ENCODE data around the gene PIM3.

The PIM3 gene

DNA sequence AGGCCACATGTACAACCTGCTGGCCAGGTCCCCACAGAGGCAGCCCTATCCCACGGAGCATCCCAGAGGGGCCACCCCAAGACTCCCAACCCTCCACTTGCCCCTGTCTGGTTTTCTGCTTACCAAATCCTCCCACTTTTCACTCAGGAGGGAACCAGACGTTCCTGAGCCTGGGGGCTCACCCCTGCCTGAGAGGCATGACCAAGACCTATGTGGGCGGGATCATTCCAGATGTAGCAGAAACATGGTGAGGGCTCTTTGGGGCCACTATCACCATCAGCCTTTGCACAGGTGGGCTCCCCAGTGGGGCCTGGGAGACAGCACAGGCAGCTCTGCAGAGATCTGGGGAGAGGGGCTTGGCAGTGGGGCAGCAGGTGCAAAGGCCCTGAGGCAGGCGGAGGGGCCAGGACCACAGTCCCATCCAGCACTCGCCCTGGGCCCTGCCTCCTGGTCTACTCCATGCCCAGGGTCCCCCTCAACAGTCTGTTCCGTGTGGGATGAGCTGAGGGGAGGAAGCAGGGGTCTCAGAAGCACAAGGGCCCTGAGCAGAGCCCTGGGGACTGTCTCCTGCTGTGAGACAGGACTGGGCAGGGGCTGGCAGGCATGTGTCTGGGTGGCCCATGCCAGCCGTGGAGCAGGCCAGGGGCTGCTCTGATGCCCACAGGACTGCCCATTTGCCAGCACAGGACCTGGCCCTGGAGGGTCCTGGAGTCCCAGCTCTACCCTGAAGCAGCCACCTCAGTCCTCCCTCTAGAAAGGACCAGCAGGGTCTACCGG is 9.4 kb downstream of the PIM3 start:
- CTCF ChIA-PET: interaction anchor here (1.0 to 1.5 kb wide), 2 partner anchors 24 to 37 kb away, joined by 3 to 4 read pairs; no protein-coding TSS in a partner anchor

DNA sequence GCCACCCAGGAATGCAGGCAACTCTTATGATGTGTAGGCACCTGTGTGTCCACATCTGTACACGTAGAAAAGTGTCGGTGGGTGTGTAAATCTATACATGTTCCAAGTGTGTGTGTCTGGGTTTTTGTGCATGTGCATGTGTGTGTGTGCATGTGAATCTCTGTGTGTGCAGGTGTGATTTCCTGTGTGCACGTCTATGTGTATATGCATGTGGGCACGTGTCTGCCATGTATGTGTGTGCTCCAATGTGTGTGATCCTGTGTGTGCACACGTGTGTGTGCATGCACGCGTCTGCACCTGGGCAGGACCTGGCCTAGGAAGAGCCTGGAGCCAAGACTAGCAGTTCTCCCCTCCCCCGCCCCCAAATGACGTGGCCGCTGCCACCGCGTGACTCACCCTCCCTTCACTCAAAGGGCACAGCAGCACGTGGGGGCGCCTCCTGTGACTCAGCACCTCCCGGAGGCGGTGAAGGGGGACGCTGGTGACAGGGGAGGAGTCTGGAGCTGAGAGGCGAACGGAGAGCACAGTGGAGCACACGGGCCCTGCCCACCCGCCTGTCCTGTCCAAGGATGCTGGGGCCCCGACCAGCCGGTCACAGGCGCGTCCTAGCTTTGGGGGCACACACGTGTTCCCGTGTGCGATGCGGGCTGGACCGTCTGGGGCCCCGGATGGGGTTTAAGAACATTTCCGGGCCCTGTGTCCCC is 10.1 kb downstream of the PIM3 start:
- TF ChIP-seq, protein P1, sequence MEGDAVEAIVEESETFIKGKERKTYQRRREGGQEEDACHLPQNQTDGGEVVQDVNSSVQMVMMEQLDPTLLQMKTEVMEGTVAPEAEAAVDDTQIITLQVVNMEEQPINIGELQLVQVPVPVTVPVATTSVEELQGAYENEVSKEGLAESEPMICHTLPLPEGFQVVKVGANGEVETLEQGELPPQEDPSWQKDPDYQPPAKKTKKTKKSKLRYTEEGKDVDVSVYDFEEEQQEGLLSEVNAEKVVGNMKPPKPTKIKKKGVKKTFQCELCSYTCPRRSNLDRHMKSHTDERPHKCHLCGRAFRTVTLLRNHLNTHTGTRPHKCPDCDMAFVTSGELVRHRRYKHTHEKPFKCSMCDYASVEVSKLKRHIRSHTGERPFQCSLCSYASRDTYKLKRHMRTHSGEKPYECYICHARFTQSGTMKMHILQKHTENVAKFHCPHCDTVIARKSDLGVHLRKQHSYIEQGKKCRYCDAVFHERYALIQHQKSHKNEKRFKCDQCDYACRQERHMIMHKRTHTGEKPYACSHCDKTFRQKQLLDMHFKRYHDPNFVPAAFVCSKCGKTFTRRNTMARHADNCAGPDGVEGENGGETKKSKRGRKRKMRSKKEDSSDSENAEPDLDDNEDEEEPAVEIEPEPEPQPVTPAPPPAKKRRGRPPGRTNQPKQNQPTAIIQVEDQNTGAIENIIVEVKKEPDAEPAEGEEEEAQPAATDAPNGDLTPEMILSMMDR (IDR thresholded peaks at IDR 0.05; ENCODE audit: insufficient read depth, low read length, missing control alignments): no peak
- H3K4me3 ChIP-seq (ENCODE audit: low read depth, low read length): peak overlapping the region; percentile 55
- ChIA-PET CTCF (interaction anchor here (1.0 to 1.5 kb wide), 3 partner anchors 9 to 38 kb away, joined by 3 to 4 read pairs (median 3); no protein-coding TSS in a partner anchor), POLR2A (interaction anchor here (0.9 to 1.5 kb wide), 5 partner anchors 8 to 35 kb away, joined by 3 to 7 read pairs (median 5); partner anchors contain the start of gene PIM3)
- peak; percentile 77 for DNase-seq (ENCODE audit: low read depth, low spot score)

More for the DNA sequence above, 9.4 kb downstream of the PIM3 start:
- TF ChIP-seq, protein P1 (IDR thresholded peaks at IDR 0.05; ENCODE audit: insufficient read depth, low read length, missing control alignments): no peak
- H3K4me3 ChIP-seq (ENCODE audit: low read depth, low read length): no peak overlapping the region
- POLR2A ChIA-PET: interaction anchor here (1.4 to 1.5 kb wide), 3 partner anchors 9 to 34 kb away, joined by 3 to 7 read pairs (median 5); partner anchors contain the start of gene PIM3
- DNase-seq (ENCODE audit: low read depth, low spot score): no peak

DNA sequence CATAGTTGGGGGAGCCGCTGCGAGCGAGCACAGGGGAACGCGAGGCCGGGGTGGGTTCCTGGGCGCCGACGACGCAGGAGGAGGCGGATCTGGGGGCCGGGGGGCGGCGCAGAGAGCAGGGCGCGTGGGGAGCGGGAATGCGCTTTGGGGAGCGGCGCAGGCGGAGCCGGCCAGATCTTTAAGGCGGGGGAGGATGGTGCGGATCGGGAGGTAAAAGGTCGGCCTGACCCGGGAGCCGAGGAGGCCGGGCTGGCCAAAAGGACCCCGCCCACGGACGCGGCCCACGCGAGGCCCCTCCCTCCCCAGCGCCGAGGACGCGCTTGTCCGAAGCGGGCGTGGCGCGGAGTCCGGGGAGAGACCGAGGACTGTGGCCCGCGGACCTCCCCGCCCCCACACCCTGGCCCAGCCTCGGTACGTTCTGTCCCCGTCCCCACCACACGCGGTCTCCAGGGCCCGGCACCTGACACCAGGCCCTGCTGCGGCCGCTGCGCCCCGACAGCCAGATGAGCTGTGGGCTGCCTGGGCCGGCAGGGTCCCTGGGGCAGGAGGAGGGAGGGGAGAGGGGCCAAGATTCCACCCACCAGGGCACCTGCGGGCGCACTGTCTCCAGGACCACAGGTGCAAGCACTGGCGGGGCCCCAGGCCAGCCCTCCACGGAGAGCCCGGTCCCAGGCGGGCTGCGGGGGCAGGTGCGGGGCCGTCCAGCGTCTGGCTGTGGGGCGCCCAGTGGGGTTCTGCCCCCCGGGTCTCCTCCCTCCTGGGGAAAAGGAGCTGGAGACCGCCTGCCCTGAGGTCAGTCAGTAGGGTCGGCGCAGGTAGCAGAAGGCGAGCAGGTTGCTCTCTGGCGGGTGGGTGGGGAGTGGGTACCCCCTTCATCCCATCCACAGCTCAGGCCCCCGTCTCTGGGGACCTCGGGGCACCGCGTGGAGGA is 10.9 kb downstream of the PIM3 start:
- H3K4me3 ChIP-seq (ENCODE audit: low read depth, low read length): peak overlapping the region; percentile 55
- no peak for DNase-seq (ENCODE audit: low read depth, low spot score)
- ChIA-PET CTCF (interaction anchor here (1.0 to 1.2 kb wide), 2 partner anchors 8 to 38 kb away, joined by 3 read pairs; no protein-coding TSS in a partner anchor), POLR2A (interaction anchor here (0.9 to 1.5 kb wide), 5 partner anchors 9 to 36 kb away, joined by 3 to 7 read pairs (median 5); partner anchors contain the start of gene PIM3)
- TF ChIP-seq, protein P1 (IDR thresholded peaks at IDR 0.05; ENCODE audit: insufficient read depth, low read length, missing control alignments): no peak

DNA sequence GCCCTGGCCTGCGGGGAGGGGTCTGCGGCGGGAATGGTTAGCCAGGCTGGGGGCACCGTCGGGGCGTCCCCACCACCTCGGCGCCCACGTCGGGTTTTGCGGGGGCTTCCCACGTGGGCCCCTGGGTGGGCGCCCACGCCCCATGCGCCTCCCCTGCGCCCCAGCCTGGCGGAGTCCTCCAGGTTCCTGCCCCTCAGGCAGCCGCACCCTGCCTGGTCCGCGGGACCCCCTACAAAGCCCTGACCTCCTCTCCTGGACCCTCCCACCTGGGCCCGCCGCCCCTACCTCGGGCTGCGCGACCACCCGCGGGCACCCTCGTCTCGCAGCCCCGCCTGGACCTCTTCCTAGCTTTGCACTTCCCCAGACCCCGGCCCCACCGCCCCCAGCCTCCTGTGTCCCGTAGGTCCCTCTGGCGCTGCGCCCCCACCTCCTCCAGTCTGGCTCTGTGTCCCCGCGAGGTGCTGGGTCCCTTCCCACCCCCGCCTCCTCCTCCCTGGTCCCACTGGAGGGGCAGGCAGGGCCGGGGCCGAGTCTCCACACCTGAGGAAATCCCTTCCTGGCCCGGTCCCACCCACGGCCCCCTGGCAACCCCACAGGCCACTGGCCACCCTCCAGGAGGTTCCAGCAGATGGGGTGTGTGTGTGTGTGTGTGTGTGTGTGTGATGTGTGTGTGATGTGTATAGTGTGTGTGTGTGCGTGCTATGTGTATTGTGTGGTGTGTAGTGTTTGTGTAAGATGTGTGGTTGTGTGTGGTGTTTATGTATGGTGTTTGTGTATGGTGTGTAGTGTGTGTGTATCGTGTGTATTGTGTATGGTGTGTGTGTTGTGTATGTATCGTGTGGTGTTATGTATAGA is 11.8 kb downstream of the PIM3 start:
- ChIA-PET CTCF (interaction anchor here (1.2 kb wide), 1 partner anchor 8 kb away, joined by 3 read pairs; no protein-coding TSS in a partner anchor), POLR2A (no interaction called here)
- H3K4me3 ChIP-seq (ENCODE audit: low read depth, low read length): no peak overlapping the region
- TF ChIP-seq, protein P1 (IDR thresholded peaks at IDR 0.05; ENCODE audit: insufficient read depth, low read length, missing control alignments): no peak
- no peak for DNase-seq (ENCODE audit: low read depth, low spot score)
